HG03565 (cell line): ENCODE data around the gene TFCP2.
A peak's percentile ranks its signal among the peaks of the same experiment; 100 is the strongest.

Experiments used
- ATAC-seq: cut with Tn5 transposase; IDR thresholded peaks from one replicate; pipeline ENCODE4 v1.9.1; 2021; ENCODE audit warnings: mild to moderate bottlenecking, moderate library complexity; ENCODE audit not compliant: unreplicated experiment

TFCP2 gene

DNA sequence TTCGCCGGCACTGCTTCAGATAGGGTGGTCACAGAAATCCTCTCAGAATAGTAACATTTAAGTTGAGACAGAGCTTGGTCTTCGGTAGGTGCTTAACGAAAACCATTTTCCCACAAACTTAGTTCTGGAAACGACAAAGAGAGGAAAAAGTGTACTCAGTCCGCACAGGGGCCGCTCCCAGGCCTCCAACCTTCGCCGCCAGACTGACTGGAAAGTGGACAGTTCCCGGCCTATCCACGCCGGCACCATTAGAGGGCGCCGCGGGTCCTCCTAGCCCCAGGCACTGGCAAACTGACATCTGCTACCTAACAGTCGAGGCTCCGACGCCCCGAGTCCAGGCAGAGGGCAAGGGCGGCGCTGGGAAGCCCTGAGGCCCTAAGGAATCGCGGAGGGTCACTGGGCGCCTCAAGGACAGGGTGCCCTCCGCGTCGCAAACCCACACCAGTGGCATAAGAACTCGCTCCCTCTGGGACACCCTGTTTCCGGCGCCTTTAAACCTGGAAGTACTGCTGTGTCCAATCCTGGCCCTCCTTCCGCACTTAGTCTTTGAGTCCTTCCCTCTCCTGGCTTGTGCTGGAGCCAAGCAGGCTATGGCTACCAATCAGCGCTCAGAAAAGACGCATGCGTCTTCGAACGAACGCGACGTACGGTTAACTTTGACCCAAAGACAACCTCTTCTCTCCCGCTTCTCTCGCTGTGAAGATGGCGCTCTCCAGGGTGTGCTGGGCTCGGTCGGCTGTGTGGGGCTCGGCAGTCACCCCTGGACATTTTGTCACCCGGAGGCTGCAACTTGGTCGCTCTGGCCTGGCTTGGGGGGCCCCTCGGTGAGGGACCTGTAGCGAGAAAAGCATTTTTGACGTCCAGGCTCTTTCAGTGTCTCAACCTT lies 125.0 kb downstream of the TFCP2 start, which contains the start of gene LETMD1:
Gene LETMD1 (plus strand): TSS at position 673 of the 886 bp plus-strand sequence. CDS start 30 bp downstream, at position 703.
- peak; percentile 96 for ATAC-seq
